Testis (tissue), 2 donors: Measurements from ENCODE around the gene EDN2.

ENCODE experiments used
- POLR2A ChIP-seq: fragments of 450-650 bp; IDR thresholded peaks from one replicate; pipeline ENCODE4 v1.6.1; 2017; ENCODE audit warnings: antibody characterized with exemption, mild to moderate bottlenecking, moderate library complexity
- TF ChIP-seq, protein P1 (sequence below), 3 experiments: fragments of 450-650 bp in 2 of 3; fragments of 200-600 bp in 1 of 3; sonication (generic) in 1 of 3; IDR thresholded peaks; one replicate each; pipeline ENCODE4 v1.5.1; 2016 to 2019; ENCODE audit warnings: antibody characterized with exemption in 3 of 3, mild to moderate bottlenecking in 2 of 3, moderate library complexity in 1 of 3

DNA sequence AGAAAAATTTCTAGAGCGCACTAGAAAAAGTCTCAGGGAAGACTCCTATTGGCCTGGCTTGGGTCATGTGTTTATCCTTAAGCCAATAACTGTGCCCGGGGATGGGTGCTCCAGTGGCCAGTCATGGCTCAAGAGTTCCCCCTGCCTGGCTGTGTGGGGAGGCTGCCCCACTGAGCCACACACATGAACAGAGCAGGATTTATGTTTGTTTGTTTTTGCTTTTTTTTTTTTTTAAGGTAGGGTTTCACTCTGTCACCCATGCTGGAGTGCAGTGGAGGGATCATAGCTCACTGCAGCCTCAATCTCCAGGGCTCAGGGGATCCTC lies 21.8 kb downstream of the EDN2 start:
- TF ChIP-seq, protein P1, sequence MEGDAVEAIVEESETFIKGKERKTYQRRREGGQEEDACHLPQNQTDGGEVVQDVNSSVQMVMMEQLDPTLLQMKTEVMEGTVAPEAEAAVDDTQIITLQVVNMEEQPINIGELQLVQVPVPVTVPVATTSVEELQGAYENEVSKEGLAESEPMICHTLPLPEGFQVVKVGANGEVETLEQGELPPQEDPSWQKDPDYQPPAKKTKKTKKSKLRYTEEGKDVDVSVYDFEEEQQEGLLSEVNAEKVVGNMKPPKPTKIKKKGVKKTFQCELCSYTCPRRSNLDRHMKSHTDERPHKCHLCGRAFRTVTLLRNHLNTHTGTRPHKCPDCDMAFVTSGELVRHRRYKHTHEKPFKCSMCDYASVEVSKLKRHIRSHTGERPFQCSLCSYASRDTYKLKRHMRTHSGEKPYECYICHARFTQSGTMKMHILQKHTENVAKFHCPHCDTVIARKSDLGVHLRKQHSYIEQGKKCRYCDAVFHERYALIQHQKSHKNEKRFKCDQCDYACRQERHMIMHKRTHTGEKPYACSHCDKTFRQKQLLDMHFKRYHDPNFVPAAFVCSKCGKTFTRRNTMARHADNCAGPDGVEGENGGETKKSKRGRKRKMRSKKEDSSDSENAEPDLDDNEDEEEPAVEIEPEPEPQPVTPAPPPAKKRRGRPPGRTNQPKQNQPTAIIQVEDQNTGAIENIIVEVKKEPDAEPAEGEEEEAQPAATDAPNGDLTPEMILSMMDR (IDR thresholded peaks at IDR 0.05) = no peak
- TF ChIP-seq POLR2A = no peak
